BLaER1 treated with 17β-estradiol and CSF1 and Interleukin-3, amounts not matched to agents 10 nM and 100 nM (cell line): ENCODE measurements around the gene OAT.

Source experiments
- H3K27ac ChIP-seq, 11 experiments: shearing (Covaris generic); formaldehyde crosslinking; 2 replicates each; pipeline ENCODE4 v1.8.1; 2022
- H3K27me3 ChIP-seq, 11 experiments: shearing (Covaris generic); formaldehyde crosslinking; 2 replicates each; pipeline ENCODE4 v1.8.1; 2022
- H3K36me3 ChIP-seq, 11 experiments: shearing (Covaris generic); formaldehyde crosslinking; 2 replicates each; pipeline ENCODE4 v1.8.1; 2022
- H3K4me1 ChIP-seq, 10 experiments: shearing (Covaris generic); formaldehyde crosslinking; 2 replicates each; pipeline ENCODE4 v1.8.1; 2022
- H3K4me2 ChIP-seq, 11 experiments: shearing (Covaris generic); formaldehyde crosslinking; 2 replicates each; pipeline ENCODE4 v1.8.1; 2022
- H3K4me3 ChIP-seq, 10 experiments: shearing (Covaris generic); formaldehyde crosslinking; 2 replicates each; pipeline ENCODE4 v1.8.1; 2022
- H3K9ac ChIP-seq, 11 experiments: shearing (Covaris generic); formaldehyde crosslinking; 2 replicates each; pipeline ENCODE4 v1.8.1; 2022
- H3K9me3 ChIP-seq, 11 experiments: shearing (Covaris generic); formaldehyde crosslinking; replicated peaks in 1 of 11; 2 replicates each; pipeline ENCODE4 v1.8.1; 2022
- H4K20me1 ChIP-seq, 11 experiments: shearing (Covaris generic); formaldehyde crosslinking; 2 replicates each; pipeline ENCODE4 v1.8.1; 2022
- Cebpa-rat ChIP-seq, 11 experiments: shearing (Covaris generic); IDR thresholded peaks; 2 replicates each; pipeline ENCODE4 v1.8.1; 2022

OAT gene

GRCh38 chr10:124366825-124367224, 51.9 kb downstream of the OAT start:
- Histone ChIP-seq H3K27ac (peak overlapping the region in 8 of 11 experiments; percentile 1 to 70 (median 60); a peak in 15 of 22 replicates), H4K20me1 (no peaks in the 10 kb centered on the region), H3K9ac (peak overlapping the region in 9 of 11 experiments; percentile 14 to 64 (median 50); a peak in 12 of 22 replicates), H3K4me2 (peak overlapping the region; percentile 56 to 95 (median 81)), H3K4me3 (no peak overlapping the region), H3K27me3 (peaks cover 0 to 5% (median 0%) of the 10 kb centered on the region in 11 experiments; a peak in 1 of 22 replicates), H3K9me3 (peaks cover 4 to 8% (median 6%) of the 10 kb centered on the region in 11 experiments; a peak in 21 of 22 replicates), H3K36me3 (0 out of 22 replicates have a peak, but pooled peaks cover 0 to 2% (median 0%) of the 10 kb centered on the region in 11 experiments), H3K4me1 (peaks cover 45 to 81% (median 66%) of the 10 kb centered on the region in 10 experiments)
- no peak for TF ChIP-seq Cebpa-rat (IDR thresholded peaks at IDR 0.05)

- peaks cover 0 to 5% (median 0%) of the 10 kb centered on the region in 11 experiments; a peak in 1 of 22 replicates for H3K27me3 ChIP-seq
- peaks cover 43 to 76% (median 63%) of the 10 kb centered on the region in 10 experiments for H3K4me1 ChIP-seq
- no peak for TF ChIP-seq Cebpa-rat (IDR thresholded peaks at IDR 0.05)
- H3K9me3 ChIP-seq: peaks cover 0 to 3% (median 1%) of the 10 kb centered on the region in 11 experiments; a peak in 11 of 22 replicates
- peak overlapping the region; percentile 56 to 95 (median 81); a peak in 21 of 22 replicates for H3K4me2 ChIP-seq
- H3K27ac ChIP-seq: peak overlapping the region in 6 of 11 experiments; percentile 56 to 70 (median 62); a peak in 11 of 22 replicates
- no peaks in the 10 kb centered on the region for H3K36me3 ChIP-seq
- H4K20me1 ChIP-seq: no peaks in the 10 kb centered on the region
- H3K4me3 ChIP-seq: no peak overlapping the region
- H3K9ac ChIP-seq: peak overlapping the region in 3 of 11 experiments; percentile 10 to 62 (median 59); a peak in 3 of 22 replicates
Observed at GRCh38 chr10:124366343-124366742, 52.4 kb downstream of the OAT start.

GRCh38 chr10:124364674-124365073, 54.0 kb downstream of the OAT start:
- Histone ChIP-seq H4K20me1 (no peaks in the 10 kb centered on the region), H3K4me1 (peaks cover 26 to 59% (median 46%) of the 10 kb centered on the region in 10 experiments), H3K27ac (peak overlapping the region in 1 of 11 experiments; percentile 62; a peak in 1 of 22 replicates), H3K9me3 (peaks cover 6 to 12% (median 10%) of the 10 kb centered on the region in 11 experiments), H3K4me2 (peak overlapping the region in 2 of 11 experiments; percentile 4 to 80; a peak in 2 of 22 replicates), H3K36me3 (peaks cover 0 to 4% (median 0%) of the 10 kb centered on the region in 11 experiments; a peak in 2 of 22 replicates), H3K4me3 (no peak overlapping the region), H3K27me3 (peaks cover 0 to 5% (median 0%) of the 10 kb centered on the region in 11 experiments; a peak in 1 of 22 replicates), H3K9ac (no peak overlapping the region)
- no peak for TF ChIP-seq Cebpa-rat (IDR thresholded peaks at IDR 0.05)

GRCh38 chr10:124362568-124362967, 56.2 kb downstream of the OAT start:
- H3K36me3 ChIP-seq: peaks cover 0 to 5% (median 0%) of the 10 kb centered on the region in 11 experiments; a peak in 2 of 22 replicates
- H3K4me3 ChIP-seq: no peak overlapping the region
- H4K20me1 ChIP-seq: no peaks in the 10 kb centered on the region
- H3K4me2 ChIP-seq: no peak overlapping the region; a peak in 1 of 22 replicates
- no peak overlapping the region for H3K9ac ChIP-seq
- H3K27ac ChIP-seq: no peak overlapping the region
- peaks cover 16 to 38% (median 26%) of the 10 kb centered on the region in 10 experiments for H3K4me1 ChIP-seq
- 0 out of 22 replicates have a peak, but pooled peaks of 1 of the 11 experiments have one; percentile 8 for TF ChIP-seq Cebpa-rat (IDR thresholded peaks at IDR 0.05)
- peaks cover 0 to 5% (median 0%) of the 10 kb centered on the region in 11 experiments; a peak in 1 of 22 replicates for H3K27me3 ChIP-seq
- H3K9me3 ChIP-seq: peaks cover 18 to 29% (median 24%) of the 10 kb centered on the region in 11 experiments

- no peak overlapping the region for H3K4me3 ChIP-seq
- no peaks in the 10 kb centered on the region for H4K20me1 ChIP-seq
- no peak overlapping the region for H3K27ac ChIP-seq
- H3K36me3 ChIP-seq: peaks cover 0 to 5% (median 0%) of the 10 kb centered on the region in 11 experiments; a peak in 2 of 22 replicates
- peaks cover 11 to 38% (median 16%) of the 10 kb centered on the region in 10 experiments for H3K4me1 ChIP-seq
- H3K9me3 ChIP-seq: peaks cover 18 to 29% (median 24%) of the 10 kb centered on the region in 11 experiments
- no peak overlapping the region for H3K4me2 ChIP-seq
- TF ChIP-seq Cebpa-rat (IDR thresholded peaks at IDR 0.05): no peak
- H3K27me3 ChIP-seq: no peaks in the 10 kb centered on the region
- no peak overlapping the region for H3K9ac ChIP-seq
Observed at GRCh38 chr10:124359336-124359832, 59.3 kb downstream of the OAT start.

GRCh38 chr10:124357561-124357885, 61.2 kb downstream of the OAT start:
- H3K9ac ChIP-seq: no peak overlapping the region
- no peak overlapping the region for H3K27ac ChIP-seq
- H3K4me1 ChIP-seq: peaks cover 30 to 56% (median 35%) of the 10 kb centered on the region in 10 experiments

GRCh38 chr10:124356701-124357560, 61.8 kb downstream of the OAT start:
- H3K27ac ChIP-seq: peak overlapping the region in 2 of 11 experiments; percentile 3 to 19; a peak in 3 of 22 replicates
- H3K4me2 ChIP-seq: peak overlapping the region in 3 of 11 experiments; percentile 16 to 86 (median 46); a peak in 4 of 22 replicates
- TF ChIP-seq Cebpa-rat (IDR thresholded peaks at IDR 0.05): no peak
- peaks cover 0 to 5% (median 0%) of the 10 kb centered on the region in 11 experiments; a peak in 2 of 22 replicates for H3K36me3 ChIP-seq
- H3K4me3 ChIP-seq: no peak overlapping the region
- no peak overlapping the region for H3K9ac ChIP-seq
- H3K4me1 ChIP-seq: peaks cover 31 to 62% (median 38%) of the 10 kb centered on the region in 10 experiments
- peaks cover 18 to 29% (median 24%) of the 10 kb centered on the region in 11 experiments for H3K9me3 ChIP-seq
- H4K20me1 ChIP-seq: no peaks in the 10 kb centered on the region
- H3K27me3 ChIP-seq: no peaks in the 10 kb centered on the region

More at GRCh38 chr10:124357561-124357885, 61.2 kb downstream of the OAT start:
- Histone ChIP-seq H3K4me3 (no peak overlapping the region), H3K36me3 (peaks cover 0 to 5% (median 0%) of the 10 kb centered on the region in 11 experiments; a peak in 2 of 22 replicates), H3K27me3 (no peaks in the 10 kb centered on the region), H3K9me3 (peaks cover 18 to 29% (median 24%) of the 10 kb centered on the region in 11 experiments), H4K20me1 (no peaks in the 10 kb centered on the region), H3K4me2 (no peak overlapping the region; a peak in 1 of 22 replicates)
- TF ChIP-seq Cebpa-rat (IDR thresholded peaks at IDR 0.05): no peak
